Transverse colon (tissue), 4 donors: ENCODE results near the gene MUC6. TPM values are rescaled to one million over a fixed set of nuclear protein-coding genes. Genes with fewer than 3 reads are reported as not detected.

Experiments used
- DNase-seq: peaks from one replicate; pipeline ENCODE4 v3.0.0-alpha.2; 2019
- H3K27ac ChIP-seq, 4 donors: fragments of 200-600 bp; sonication (generic); 2 replicates each; pipeline ENCODE4 v1.5.1; 2016 to 2018; ENCODE audit warnings: inconsistent platforms in 4 of 4
- H3K27me3 ChIP-seq: fragments of 200-600 bp; sonication (generic); 2 replicates; pipeline ENCODE4 v1.5.1; 2017; ENCODE audit warnings: inconsistent platforms
- H3K36me3 ChIP-seq, 4 donors: fragments of 200-600 bp; sonication (generic); 2 replicates each; pipeline ENCODE4 v1.5.1; 2017 to 2019; ENCODE audit warnings: inconsistent platforms in 4 of 4
- H3K4me1 ChIP-seq, 4 donors: fragments of 200-600 bp; sonication (generic); 2 replicates each; pipeline ENCODE4 v1.5.1; 2017 to 2020; ENCODE audit warnings: inconsistent platforms in 4 of 4
- H3K4me3 ChIP-seq, 4 donors: fragments of 200-600 bp; sonication (generic); 1 replicate in 1 of 4; 2 replicates in 3 of 4; pipeline versions ENCODE4 v1.5.1 to v1.6.1; 2017 to 2019; ENCODE audit warnings: inconsistent platforms in 4 of 4
- H3K9me3 ChIP-seq, 2 donors: fragments of 200-600 bp; sonication (generic); 2 replicates each; pipeline ENCODE4 v1.5.1; 2017 to 2019; ENCODE audit warnings: inconsistent platforms in 2 of 2
- EP300 ChIP-seq: sonication (generic); formaldehyde crosslinking; IDR thresholded peaks from one replicate; pipeline ENCODE4 v1.6.1; 2017; ENCODE audit warnings: antibody characterized with exemption, low read depth
- POLR2A ChIP-seq: fragments of 450-650 bp; IDR thresholded peaks from one replicate; pipeline ENCODE4 v1.6.1; 2016; ENCODE audit warnings: antibody characterized with exemption, mild to moderate bottlenecking, moderate library complexity
- POLR2AphosphoS5 ChIP-seq, 3 donors: sonication (generic); formaldehyde crosslinking; IDR thresholded peaks; one replicate each; pipeline ENCODE4 v1.6.1; 2016; ENCODE audit warnings: antibody characterized with exemption in 3 of 3
- WGBS, 2 donors: methylation state at CpG; one replicate each; pipeline ENCODE4 v1.1.5; 2018; ENCODE audit warnings: low coverage in 1 of 2; 5-methylcytosine and 5-hydroxymethylcytosine counted together
- in situ Hi-C, 4 donors: fragments of 200-750 bp; cut with MboI; loops; one replicate each; pipeline versions ENCODE4 v1.15.0 to v1.15.1; 2017; ENCODE audit warnings: low sequenced_read_pairs in 3 of 4, low pct_ligation_motif_present in 1 of 4, low pct_unique_long_range_greater_than_20kb in 1 of 4
- intact Hi-C: fragments of 100-400 bp; cut with DNase I; formaldehyde crosslinking; loops from one replicate; pipeline ENCODE4 v1.15.1; 2023; ENCODE audit warnings: low total_unique reads
- total RNA-seq, 4 donors: library from RNA; depleted of rRNA; stranded (reverse); fragments of >200 nt; gene quantifications; one replicate each; pipeline ENCODE4 v1.1.0, GENCODE V29; 2016
- TF ChIP-seq, protein P1 (sequence below), 5 experiments: fragments of 200-600 bp in 3 of 5; fragments of 450-650 bp in 2 of 5; sonication (generic) in 3 of 5; IDR thresholded peaks; 1 replicate in 2 of 5; 2 replicates in 3 of 5; pipeline ENCODE4 v1.5.1; 2016 to 2017; ENCODE audit warnings: antibody characterized with exemption in 5 of 5, inconsistent platforms in 3 of 5, mild to moderate bottlenecking in 2 of 5, moderate library complexity in 1 of 5

Gene MUC6
- total RNA-seq, 4 donors from 2014 or later = not detected

DNA sequence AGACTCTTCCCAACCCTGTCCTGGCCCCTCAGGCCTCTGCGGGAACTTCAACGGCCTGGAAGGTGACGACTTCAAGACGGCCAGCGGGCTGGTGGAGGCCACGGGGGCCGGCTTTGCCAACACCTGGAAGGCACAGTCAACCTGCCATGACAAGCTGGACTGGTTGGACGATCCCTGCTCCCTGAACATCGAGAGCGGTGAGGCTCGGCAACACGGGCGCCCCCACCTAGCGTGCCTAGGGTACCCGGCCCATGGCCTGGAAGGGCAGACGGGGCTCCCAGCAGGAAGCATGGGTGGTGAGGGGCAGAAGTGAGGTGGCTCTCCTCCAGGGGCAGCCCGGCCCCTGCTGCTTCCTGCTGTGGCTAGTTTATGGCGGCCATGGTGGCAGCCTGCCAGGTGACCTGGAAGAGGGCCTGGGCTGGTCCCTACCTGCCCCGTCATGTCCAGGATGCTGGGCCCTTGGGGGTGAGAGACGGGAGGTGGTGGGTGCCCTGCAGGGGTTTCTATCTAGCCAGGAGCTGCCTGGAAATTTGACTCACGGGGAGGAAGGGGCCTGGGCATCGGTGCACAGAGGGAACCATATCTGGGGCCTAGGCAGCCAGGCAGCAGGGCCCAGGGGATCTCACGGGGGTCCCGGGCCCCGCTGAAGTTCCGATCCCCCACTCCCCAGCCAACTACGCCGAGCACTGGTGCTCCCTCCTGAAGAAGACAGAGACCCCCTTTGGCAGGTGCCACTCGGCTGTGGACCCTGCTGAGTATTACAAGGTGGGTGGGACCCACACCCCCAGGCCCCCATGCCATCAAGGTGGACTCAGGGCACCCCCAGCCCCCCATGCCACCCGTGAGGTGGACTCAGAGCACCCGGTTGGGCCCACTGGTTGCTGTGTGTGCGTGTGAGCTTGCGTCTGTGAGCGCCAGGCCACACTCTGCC is 47.4 kb upstream of the MUC6 start:
- intact Hi-C loops (no loop called here), in situ Hi-C loops (no loop called here)
- WGBS, 2 donors = 73% methylated on average over 25 of the region's 34 CpGs; no CpG with 5 or more reads in 1 of the 2 donors
- H3K27ac ChIP-seq = no peak overlapping the region
- H3K36me3 ChIP-seq = no peaks in the 10 kb centered on the region
- TF ChIP-seq POLR2A = no peak
- no peaks in the 10 kb centered on the region for H3K9me3 ChIP-seq
- no peak for DNase-seq
- no peaks in the 10 kb centered on the region for H3K4me1 ChIP-seq
- H3K4me3 ChIP-seq = no peak overlapping the region
- peaks cover 3% of the 10 kb centered on the region for H3K27me3 ChIP-seq

DNA sequence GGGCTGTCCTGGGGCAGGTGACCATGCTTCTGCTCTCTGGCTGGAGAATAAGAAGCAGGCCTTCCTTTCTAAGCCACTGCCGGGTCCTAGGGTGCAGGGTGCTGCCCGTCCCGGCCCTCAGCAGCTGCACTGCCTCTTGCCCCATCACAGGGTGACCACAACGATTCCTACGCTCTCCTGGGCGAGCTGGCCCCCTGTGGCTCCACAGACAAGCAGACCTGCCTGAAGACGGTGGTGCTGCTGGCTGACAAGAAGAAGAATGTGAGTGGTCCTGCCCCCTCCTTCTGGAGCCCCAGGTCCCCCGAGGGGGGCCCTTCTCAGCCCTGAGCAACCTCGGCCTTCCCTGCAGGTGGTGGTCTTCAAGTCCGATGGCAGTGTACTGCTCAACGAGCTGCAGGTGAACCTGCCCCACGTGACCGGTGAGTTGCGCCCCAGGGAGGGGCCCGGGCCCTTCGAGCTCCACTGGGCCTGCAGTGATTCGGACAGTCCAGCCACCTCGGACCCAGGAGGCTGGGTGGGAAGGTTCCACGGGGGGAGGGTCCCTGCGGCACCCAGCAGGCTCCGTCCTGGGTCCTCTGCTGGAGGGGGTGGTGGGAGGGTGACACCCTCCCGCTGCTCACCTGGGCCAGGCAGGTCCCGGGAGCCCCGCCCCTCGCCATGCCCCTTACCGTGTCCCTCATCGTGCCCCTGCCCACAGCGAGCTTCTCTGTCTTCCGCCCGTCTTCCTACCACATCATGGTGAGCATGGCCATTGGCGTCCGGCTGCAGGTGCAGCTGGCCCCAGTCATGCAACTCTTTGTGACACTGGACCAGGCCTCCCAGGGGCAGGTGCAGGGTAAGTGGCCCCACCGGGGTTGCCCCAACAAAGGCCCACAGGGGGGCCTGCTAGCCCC is 46.5 kb upstream of the MUC6 start:
- DNase-seq = no peak
- Histone ChIP-seq H3K9me3 (no peaks in the 10 kb centered on the region), H3K27ac (no peak overlapping the region), H3K27me3 (peaks cover 3% of the 10 kb centered on the region), H3K36me3 (no peaks in the 10 kb centered on the region), H3K4me1 (no peaks in the 10 kb centered on the region), H3K4me3 (no peak overlapping the region)
- in situ Hi-C loops (no loop called here), intact Hi-C loops (no loop called here)
- WGBS, 2 donors = 77% methylated on average over 19 of the region's 33 CpGs; no CpG with 5 or more reads in 1 of the 2 donors
- TF ChIP-seq EP300 = no peak

DNA sequence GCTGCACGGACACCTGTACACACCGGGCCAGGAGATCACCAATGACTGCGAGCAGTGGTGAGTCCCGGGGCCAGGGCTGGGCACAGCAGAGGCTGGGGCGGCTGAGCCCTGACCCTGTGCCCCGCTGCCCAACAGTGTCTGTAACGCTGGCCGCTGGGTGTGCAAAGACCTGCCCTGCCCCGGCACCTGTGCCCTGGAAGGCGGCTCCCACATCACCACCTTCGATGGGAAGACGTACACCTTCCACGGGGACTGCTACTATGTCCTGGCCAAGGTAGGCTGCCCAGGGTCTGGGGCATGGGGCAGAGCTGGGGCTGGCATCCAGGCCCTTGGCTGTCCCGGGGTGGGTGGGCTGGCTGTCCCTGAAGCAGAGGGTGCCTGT is 45.8 kb upstream of the MUC6 start:
- DNase-seq = no peak
- Histone ChIP-seq H3K36me3 (no peaks in the 10 kb centered on the region), H3K4me3 (no peak overlapping the region), H3K27me3 (peaks cover 8% of the 10 kb centered on the region), H3K4me1 (no peaks in the 10 kb centered on the region), H3K9me3 (no peaks in the 10 kb centered on the region), H3K27ac (no peak overlapping the region)
- intact Hi-C loops (no loop called here), in situ Hi-C loops (no loop called here)
- TF ChIP-seq EP300 = no peak
- no peak for TF ChIP-seq POLR2AphosphoS5 (IDR thresholded peaks at IDR 0.05)
- TF ChIP-seq, protein P1, sequence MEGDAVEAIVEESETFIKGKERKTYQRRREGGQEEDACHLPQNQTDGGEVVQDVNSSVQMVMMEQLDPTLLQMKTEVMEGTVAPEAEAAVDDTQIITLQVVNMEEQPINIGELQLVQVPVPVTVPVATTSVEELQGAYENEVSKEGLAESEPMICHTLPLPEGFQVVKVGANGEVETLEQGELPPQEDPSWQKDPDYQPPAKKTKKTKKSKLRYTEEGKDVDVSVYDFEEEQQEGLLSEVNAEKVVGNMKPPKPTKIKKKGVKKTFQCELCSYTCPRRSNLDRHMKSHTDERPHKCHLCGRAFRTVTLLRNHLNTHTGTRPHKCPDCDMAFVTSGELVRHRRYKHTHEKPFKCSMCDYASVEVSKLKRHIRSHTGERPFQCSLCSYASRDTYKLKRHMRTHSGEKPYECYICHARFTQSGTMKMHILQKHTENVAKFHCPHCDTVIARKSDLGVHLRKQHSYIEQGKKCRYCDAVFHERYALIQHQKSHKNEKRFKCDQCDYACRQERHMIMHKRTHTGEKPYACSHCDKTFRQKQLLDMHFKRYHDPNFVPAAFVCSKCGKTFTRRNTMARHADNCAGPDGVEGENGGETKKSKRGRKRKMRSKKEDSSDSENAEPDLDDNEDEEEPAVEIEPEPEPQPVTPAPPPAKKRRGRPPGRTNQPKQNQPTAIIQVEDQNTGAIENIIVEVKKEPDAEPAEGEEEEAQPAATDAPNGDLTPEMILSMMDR (IDR thresholded peaks at IDR 0.05) = no peak
- no peak for TF ChIP-seq POLR2A
- WGBS, 2 donors = 83% methylated on average over 4 of the region's 14 CpGs; no CpG with 5 or more reads in 1 of the 2 donors

DNA sequence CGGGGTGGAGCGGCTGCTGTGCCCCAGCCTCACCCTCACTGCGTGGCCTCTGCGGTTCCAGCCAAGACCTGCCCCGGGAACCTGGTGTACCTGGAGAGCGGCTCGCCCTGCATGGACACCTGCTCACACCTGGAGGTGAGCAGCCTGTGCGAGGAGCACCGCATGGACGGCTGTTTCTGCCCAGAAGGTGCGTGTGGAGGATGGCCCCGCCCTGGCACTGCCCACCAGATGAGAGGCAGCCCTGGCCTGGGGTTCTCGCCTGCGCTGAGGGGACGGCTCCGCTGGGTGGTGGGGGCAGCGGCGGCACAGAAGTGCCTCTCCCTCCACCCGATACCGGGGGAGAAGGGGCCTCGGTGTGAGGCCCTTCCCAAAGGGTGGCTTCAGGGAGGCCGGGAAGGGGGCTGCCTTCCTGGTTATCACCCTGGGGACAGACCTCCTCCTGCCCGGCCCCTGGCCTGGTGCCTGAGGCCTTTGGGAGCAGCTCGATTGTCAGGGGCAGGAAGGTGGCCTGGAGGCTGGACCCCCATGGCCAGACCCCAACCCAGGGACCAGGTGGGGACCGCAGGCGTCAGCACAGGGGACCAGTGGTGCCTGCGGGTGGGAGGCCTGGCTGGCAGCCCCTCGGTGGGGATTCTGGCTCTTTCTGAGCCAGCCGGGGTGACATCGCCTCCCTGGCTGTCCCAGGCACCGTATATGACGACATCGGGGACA is 45.2 kb upstream of the MUC6 start:
- 74% methylated on average over 16 of the region's 33 CpGs; no CpG with 5 or more reads in 1 of the 2 donors for WGBS, 2 donors
- no peaks in the 10 kb centered on the region for H3K4me1 ChIP-seq
- intact Hi-C loops = no loop called here
- H3K9me3 ChIP-seq = no peaks in the 10 kb centered on the region
- in situ Hi-C loops = no loop called here
- H3K4me3 ChIP-seq = no peak overlapping the region
- peaks cover 10% of the 10 kb centered on the region for H3K27me3 ChIP-seq
- TF ChIP-seq EP300 (no peak), POLR2AphosphoS5 (IDR thresholded peaks at IDR 0.05) (peak in 1 of 3 donors; percentile 13), POLR2A (peak; percentile 16)
- TF ChIP-seq, protein P1 (IDR thresholded peaks at IDR 0.05) = no peak
- no peaks in the 10 kb centered on the region for H3K36me3 ChIP-seq
- H3K27ac ChIP-seq = no peak overlapping the region
- DNase-seq = no peak
